Erythroblast (primary cell): Measurements from ENCODE around the gene FNDC3B.

Source experiments
- GATA1 ChIP-seq: IDR thresholded peaks from 2 replicates; pipeline ENCODE4 v1.6.1; 2011; ENCODE audit warnings: low read depth, mild to moderate bottlenecking, control low read depth, low read length, moderate library complexity
- POLR2A ChIP-seq: IDR thresholded peaks from 2 replicates; pipeline ENCODE4 v1.6.1; 2011; ENCODE audit warnings: mild to moderate bottlenecking, low read length

DNA sequence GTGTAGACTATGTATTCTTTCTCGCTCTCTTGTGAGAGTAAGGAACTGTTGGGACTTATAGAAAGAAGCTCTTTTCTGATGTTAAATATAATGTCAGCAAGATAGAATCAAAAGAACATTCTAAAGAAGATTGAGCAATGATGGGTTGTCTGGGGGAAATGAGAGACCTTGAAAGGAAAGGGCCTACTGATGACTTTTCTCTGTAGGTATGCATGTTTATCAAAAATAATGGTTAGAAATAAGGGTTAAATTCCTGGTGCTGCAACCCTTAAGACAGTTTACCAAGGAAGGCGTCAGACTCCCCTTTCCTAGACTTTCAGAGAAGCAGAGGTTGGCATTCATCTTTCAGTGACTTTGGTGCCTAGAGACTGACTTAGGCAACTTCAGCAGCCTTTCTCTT, 339.1 kb downstream of the FNDC3B start:
- TF ChIP-seq POLR2A (no peak), GATA1 (no peak)
